Measurements from ENCODE around the gene NRXN3. TPM values are rescaled to one million over a fixed set of nuclear protein-coding genes. Genes with fewer than 3 reads are reported as not detected.

Gene NRXN3
- total RNA-seq, 1 experiment from 2014 or later = not detected

DNA sequence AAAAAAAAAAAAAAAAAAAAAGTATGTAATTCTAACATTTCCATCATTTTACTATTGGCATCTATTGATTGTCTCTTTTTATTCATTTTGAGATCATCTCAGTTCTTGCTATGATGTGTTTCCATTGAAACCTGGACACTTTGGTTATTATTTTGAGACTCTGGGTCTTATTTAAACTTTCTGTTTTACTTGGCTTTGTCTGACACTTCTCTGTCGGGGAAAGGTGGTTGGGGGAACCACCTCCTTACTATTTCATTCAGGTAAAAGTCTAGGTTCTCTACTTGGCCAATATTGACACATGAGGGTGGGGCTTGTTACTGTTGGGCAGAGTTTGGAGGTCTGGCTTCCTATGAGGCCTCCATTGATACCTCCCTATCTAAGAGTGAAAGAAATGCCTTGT, 228.0 kb downstream of the NRXN3 start:
- no TSS peak for BruUV-seq (replicated peaks)
- no peak for ATAC-seq

GRCh38 chr14:78399316-78399889, 229.2 kb downstream of the NRXN3 start:
- H3K4me1 ChIP-seq (ENCODE audit: control insufficient read depth, insufficient read depth, low read length) = no peaks in the 10 kb centered on the region
- no peaks in the 10 kb centered on the region for H3K36me3 ChIP-seq (ENCODE audit: control insufficient read depth, insufficient read depth, low read length)
- H3K4me3 ChIP-seq (ENCODE audit: low read depth in 2 of 2, low read length in 2 of 2) = no peak overlapping the region
- ChIA-PET CTCF (no interaction called here), POLR2A (no interaction called here)
- no TSS peak for BruUV-seq (replicated peaks)
- no peak overlapping the region for H3K27ac ChIP-seq (ENCODE audit: low read length)
- TF ChIP-seq, protein P1, sequence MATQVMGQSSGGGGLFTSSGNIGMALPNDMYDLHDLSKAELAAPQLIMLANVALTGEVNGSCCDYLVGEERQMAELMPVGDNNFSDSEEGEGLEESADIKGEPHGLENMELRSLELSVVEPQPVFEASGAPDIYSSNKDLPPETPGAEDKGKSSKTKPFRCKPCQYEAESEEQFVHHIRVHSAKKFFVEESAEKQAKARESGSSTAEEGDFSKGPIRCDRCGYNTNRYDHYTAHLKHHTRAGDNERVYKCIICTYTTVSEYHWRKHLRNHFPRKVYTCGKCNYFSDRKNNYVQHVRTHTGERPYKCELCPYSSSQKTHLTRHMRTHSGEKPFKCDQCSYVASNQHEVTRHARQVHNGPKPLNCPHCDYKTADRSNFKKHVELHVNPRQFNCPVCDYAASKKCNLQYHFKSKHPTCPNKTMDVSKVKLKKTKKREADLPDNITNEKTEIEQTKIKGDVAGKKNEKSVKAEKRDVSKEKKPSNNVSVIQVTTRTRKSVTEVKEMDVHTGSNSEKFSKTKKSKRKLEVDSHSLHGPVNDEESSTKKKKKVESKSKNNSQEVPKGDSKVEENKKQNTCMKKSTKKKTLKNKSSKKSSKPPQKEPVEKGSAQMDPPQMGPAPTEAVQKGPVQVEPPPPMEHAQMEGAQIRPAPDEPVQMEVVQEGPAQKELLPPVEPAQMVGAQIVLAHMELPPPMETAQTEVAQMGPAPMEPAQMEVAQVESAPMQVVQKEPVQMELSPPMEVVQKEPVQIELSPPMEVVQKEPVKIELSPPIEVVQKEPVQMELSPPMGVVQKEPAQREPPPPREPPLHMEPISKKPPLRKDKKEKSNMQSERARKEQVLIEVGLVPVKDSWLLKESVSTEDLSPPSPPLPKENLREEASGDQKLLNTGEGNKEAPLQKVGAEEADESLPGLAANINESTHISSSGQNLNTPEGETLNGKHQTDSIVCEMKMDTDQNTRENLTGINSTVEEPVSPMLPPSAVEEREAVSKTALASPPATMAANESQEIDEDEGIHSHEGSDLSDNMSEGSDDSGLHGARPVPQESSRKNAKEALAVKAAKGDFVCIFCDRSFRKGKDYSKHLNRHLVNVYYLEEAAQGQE (IDR thresholded peaks at IDR 0.05; ENCODE audit: insufficient read depth in 1 of 2, low read depth in 2 of 2, low read length in 1 of 2) = peak in 1 of 2 experiments; percentile 81; a peak in 2 of 4 replicates
- TF ChIP-seq POLR2AphosphoS5 (IDR thresholded peaks at IDR 0.05; ENCODE audit: low read depth, low read length) = no peak
- no peak for TF ChIP-seq TCF7L2 (IDR thresholded peaks at IDR 0.05; ENCODE audit: low read depth, low read length)
- intact Hi-C loops (cut with micrococcal nuclease; ENCODE audit: unreplicated experiment) = no loop called here
- ATAC-seq (no peak), DNase-seq (ENCODE audit: low read depth, low spot score) (no peak)
- in situ Hi-C loops (cut with HindIII; ENCODE audit: low pct_unique_long_range_greater_than_20kb, low sequenced_read_pairs) = no loop called here
- H3K9me3 ChIP-seq (ENCODE audit: control insufficient read depth, insufficient read depth, low read depth, low read length) = no peaks in the 10 kb centered on the region
- no peaks in the 10 kb centered on the region for H3K27me3 ChIP-seq (ENCODE audit: control insufficient read depth, insufficient read depth, low read length)

More for the DNA sequence above, 228.0 kb downstream of the NRXN3 start:
- Histone ChIP-seq H3K27me3 (ENCODE audit: control insufficient read depth, insufficient read depth, low read length) (no peaks in the 10 kb centered on the region), H3K27ac (ENCODE audit: low read length) (no peak overlapping the region), H3K36me3 (ENCODE audit: control insufficient read depth, insufficient read depth, low read length) (no peaks in the 10 kb centered on the region), H3K4me3 (ENCODE audit: low read depth in 2 of 2, low read length in 2 of 2) (no peak overlapping the region), H3K9me3 (ENCODE audit: control insufficient read depth, insufficient read depth, low read depth, low read length) (no peaks in the 10 kb centered on the region), H3K4me1 (ENCODE audit: control insufficient read depth, insufficient read depth, low read length) (no peaks in the 10 kb centered on the region)
- POLR2A ChIA-PET = no interaction called here
- no peak for DNase-seq (ENCODE audit: low read depth, low spot score)
- CTCF ChIA-PET = no interaction called here
- TF ChIP-seq TCF7L2 (IDR thresholded peaks at IDR 0.05; ENCODE audit: low read depth, low read length) (no peak), POLR2AphosphoS5 (IDR thresholded peaks at IDR 0.05; ENCODE audit: low read depth, low read length) (no peak), SIN3A (IDR thresholded peaks at IDR 0.05; ENCODE audit: borderline replicate concordance, insufficient read depth, low read depth, low read length) (no peak)
- TF ChIP-seq, protein P1 (IDR thresholded peaks at IDR 0.05; ENCODE audit: insufficient read depth in 1 of 2, low read depth in 2 of 2, low read length in 1 of 2) = no peak
- TF ChIP-seq, protein P2, sequence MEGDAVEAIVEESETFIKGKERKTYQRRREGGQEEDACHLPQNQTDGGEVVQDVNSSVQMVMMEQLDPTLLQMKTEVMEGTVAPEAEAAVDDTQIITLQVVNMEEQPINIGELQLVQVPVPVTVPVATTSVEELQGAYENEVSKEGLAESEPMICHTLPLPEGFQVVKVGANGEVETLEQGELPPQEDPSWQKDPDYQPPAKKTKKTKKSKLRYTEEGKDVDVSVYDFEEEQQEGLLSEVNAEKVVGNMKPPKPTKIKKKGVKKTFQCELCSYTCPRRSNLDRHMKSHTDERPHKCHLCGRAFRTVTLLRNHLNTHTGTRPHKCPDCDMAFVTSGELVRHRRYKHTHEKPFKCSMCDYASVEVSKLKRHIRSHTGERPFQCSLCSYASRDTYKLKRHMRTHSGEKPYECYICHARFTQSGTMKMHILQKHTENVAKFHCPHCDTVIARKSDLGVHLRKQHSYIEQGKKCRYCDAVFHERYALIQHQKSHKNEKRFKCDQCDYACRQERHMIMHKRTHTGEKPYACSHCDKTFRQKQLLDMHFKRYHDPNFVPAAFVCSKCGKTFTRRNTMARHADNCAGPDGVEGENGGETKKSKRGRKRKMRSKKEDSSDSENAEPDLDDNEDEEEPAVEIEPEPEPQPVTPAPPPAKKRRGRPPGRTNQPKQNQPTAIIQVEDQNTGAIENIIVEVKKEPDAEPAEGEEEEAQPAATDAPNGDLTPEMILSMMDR (IDR thresholded peaks at IDR 0.05) = no peak
- intact Hi-C loops (cut with micrococcal nuclease; ENCODE audit: unreplicated experiment) = no loop called here
- in situ Hi-C loops (cut with HindIII; ENCODE audit: low pct_unique_long_range_greater_than_20kb, low sequenced_read_pairs) = no loop called here

Data from Panc1 (cell line).